NCI-H187 treated with DMSO at 0.1 percent for 48 hours (cell line): ENCODE results near the gene PRMT6.
"Not testable (repeated sequence)": the region's sequence is repeated elsewhere in the genome, so short reads cannot be mapped to it uniquely, and the experiment has no call there.

ENCODE experiments used
- DNase-seq: peaks from one replicate; lab custom pipeline; 2025; lab: John Stamatoyannopoulos, UW

Gene PRMT6

DNA sequence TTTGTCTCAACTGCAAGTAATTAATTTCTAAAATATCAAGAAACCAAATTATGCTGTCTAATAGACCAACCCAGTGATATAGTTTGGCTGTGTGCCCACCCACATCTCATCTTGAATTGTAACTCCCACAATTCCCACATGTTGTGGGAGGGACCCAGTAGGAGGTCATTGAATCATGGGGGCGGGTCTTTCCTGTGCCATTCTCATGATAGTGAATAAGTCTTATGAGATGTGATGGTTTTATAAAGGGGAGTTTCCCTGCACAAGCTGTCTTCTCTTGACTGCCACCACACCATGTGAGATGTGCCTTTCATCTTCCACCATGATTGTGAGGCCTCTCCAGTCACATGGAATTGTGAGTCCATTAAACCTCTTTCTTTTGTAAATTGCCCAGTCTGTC is 36.9 kb downstream of the PRMT6 start:
- DNase-seq: not testable (repeated sequence)

DNA sequence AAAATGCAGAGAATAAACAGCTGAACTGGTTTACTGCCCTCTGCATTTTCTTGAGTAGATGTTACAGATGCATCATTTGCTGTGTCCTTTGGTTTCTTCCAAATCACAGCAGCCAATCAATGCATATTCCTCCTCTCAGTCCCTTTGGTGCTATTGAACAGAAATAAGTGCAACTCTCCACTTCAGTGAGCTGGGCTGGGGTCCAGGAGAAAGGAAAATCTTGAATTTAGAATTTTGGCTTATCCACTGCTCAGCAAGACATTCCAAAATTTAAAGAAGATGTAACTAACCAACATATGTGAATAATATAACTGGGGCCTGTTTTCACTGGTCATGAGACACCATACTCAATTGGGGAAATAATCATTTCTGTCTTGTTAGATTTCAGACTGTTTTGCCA is 39.2 kb downstream of the PRMT6 start:
- DNase-seq: no peak

GRCh38 chr1:107096690-107097089 is 40.2 kb downstream of the PRMT6 start:
- DNase-seq: no peak

DNA sequence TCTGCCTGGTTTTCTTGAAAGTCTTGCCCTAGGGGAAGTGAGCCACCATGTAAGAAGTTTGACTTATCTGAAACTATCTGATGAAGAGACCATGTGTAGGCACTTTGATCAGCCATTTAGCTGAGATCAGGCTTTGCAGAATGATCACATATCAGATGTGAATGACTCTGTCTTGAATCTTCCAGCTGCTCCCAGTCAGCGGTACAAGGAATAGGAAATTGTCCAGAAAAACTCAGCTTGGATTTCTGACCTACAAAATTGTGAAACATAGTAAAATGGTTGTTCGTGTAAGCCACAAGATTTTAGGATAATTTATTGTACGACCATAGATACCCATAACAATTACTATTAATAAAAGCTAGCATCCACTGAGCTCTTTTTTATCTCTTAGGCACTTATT is 42.5 kb downstream of the PRMT6 start:
- no peak for DNase-seq

GRCh38 chr1:107100331-107100984 is 44.0 kb downstream of the PRMT6 start:
- DNase-seq: no peak

GRCh38 chr1:107105914-107106313 is 49.4 kb downstream of the PRMT6 start:
- no peak for DNase-seq
